H1 (cell line): ENCODE data around the gene SDC4. TPM values are rescaled to one million over a fixed set of nuclear protein-coding genes. Genes with fewer than 3 reads are reported as not detected.

Experiments used
- CTCF ChIA-PET: fragments of 300-600 bp; sonication (Branson Sonifier 250); formaldehyde crosslinking; loops from one replicate; lab custom pipeline; 2021; ENCODE audit not compliant: partially characterized antibody; lab: Charles Lee
- POLR2A ChIA-PET: fragments of 300-600 bp; sonication (Branson Sonifier 250); formaldehyde crosslinking; loops from one replicate; lab custom pipeline; 2021; ENCODE audit warnings: inconsistent platforms; ENCODE audit not compliant: partially characterized antibody; lab: Charles Lee
- DNase-seq, 2 experiments: peaks; one replicate each; pipeline versions ENCODE4 v3.0.0 to v3.0.0-alpha.2; 2010 to 2022; ENCODE audit warnings: low spot score in 2 of 2, low read depth in 1 of 2, mixed read lengths in 1 of 2
- FAIRE-seq: peaks from 2 replicates; lab custom pipeline; 2011; peaks lifted over from hg19 to GRCh38; lab: Jason Lieb, UNC
- H2AFZ ChIP-seq: 2 replicates; pipeline ENCODE4 v1.8.1; 2012; ENCODE audit warnings: low read length, inconsistent platforms
- H2AK5ac ChIP-seq: 2 replicates; pipeline ENCODE4 v1.6.1; 2013; ENCODE audit warnings: low read depth, low read length
- H2BK120ac ChIP-seq: replicated peaks from 2 replicates; pipeline ENCODE3; 2013; ENCODE audit warnings: low read depth, low read length, inconsistent platforms
- H2BK12ac ChIP-seq: 2 replicates; pipeline ENCODE4 v1.6.1; 2013; ENCODE audit warnings: low read depth, low read length
- H2BK15ac ChIP-seq: 2 replicates; pipeline ENCODE4 v1.6.1; 2013; ENCODE audit warnings: low read length
- H2BK20ac ChIP-seq: 2 replicates; pipeline ENCODE4 v1.6.1; 2013; ENCODE audit warnings: low read length
- H2BK5ac ChIP-seq: 2 replicates; pipeline ENCODE4 v1.6.1; 2013; ENCODE audit warnings: low read depth, low read length
- H3K14ac ChIP-seq: 2 replicates; pipeline ENCODE4 v1.6.1; 2013; ENCODE audit warnings: inconsistent platforms; ENCODE audit not compliant: insufficient read length
- H3K18ac ChIP-seq: 2 replicates; pipeline ENCODE4 v1.6.1; 2013; ENCODE audit warnings: low read length; ENCODE audit errors: extremely low read depth
- H3K23ac ChIP-seq: 2 replicates; pipeline ENCODE4 v1.6.1; 2013; ENCODE audit warnings: inconsistent platforms; ENCODE audit not compliant: insufficient read length
- H3K23me2 ChIP-seq: 2 replicates; pipeline ENCODE4 v1.6.1; 2013; ENCODE audit warnings: low read depth, low read length
- H3K27ac ChIP-seq: 2 replicates; pipeline ENCODE4 v1.6.1; 2011; ENCODE audit warnings: low read depth, low read length, inconsistent platforms
- H3K27me3 ChIP-seq, 4 experiments: replicated peaks in 1 of 4; 1 replicate in 1 of 4; 2 replicates in 3 of 4; pipeline versions ENCODE4 v1.6.1 to v1.8.1; 2011 to 2013; ENCODE audit warnings: low read length in 3 of 4, mild to moderate bottlenecking in 3 of 4, inconsistent platforms in 2 of 4, mixed read lengths in 2 of 4, moderate library complexity in 1 of 4; ENCODE audit not compliant: control insufficient read depth in 3 of 4, insufficient read depth in 3 of 4; ENCODE audit errors: extremely low read depth in 1 of 4
- H3K36me3 ChIP-seq, 4 experiments: 2 replicates each; pipeline versions ENCODE4 v1.6.1 to v1.8.1; 2011 to 2013; ENCODE audit warnings: mild to moderate bottlenecking in 4 of 4, low read length in 3 of 4, moderate library complexity in 2 of 4, control low read depth in 1 of 4, inconsistent platforms in 1 of 4; ENCODE audit not compliant: insufficient read depth in 4 of 4, control insufficient read depth in 2 of 4
- H3K4ac ChIP-seq: replicated peaks from 2 replicates; pipeline ENCODE3; 2013; ENCODE audit warnings: low read length, low read depth, mixed read lengths, inconsistent platforms; ENCODE audit not compliant: insufficient read length
- H3K4me1 ChIP-seq, 4 experiments: replicated peaks in 1 of 4; 1 replicate in 1 of 4; 2 replicates in 3 of 4; pipeline versions ENCODE4 v1.6.1 to v1.8.1; 2011 to 2013; ENCODE audit warnings: low read length in 3 of 4, inconsistent platforms in 2 of 4, mixed read lengths in 1 of 4; ENCODE audit not compliant: insufficient read depth in 4 of 4, control insufficient read depth in 3 of 4
- H3K4me2 ChIP-seq, 2 experiments: 2 replicates each; pipeline versions ENCODE4 v1.6.1 to v1.8.1; 2011 to 2013; ENCODE audit warnings: low read depth in 2 of 2, low read length in 2 of 2, control low read depth in 1 of 2, inconsistent platforms in 1 of 2, mild to moderate bottlenecking in 1 of 2; ENCODE audit not compliant: insufficient read depth in 1 of 2
- H3K4me3 ChIP-seq, 4 experiments: fragments of 200-600, 300-600 bp in 1 of 4; sonication (generic), shearing (Covaris generic), sonication (Bioruptor Twin) in 1 of 4; 2 replicates each; pipeline versions ENCODE4 v1.5.1 to v1.8.1; 2011 to 2016; ENCODE audit warnings: low read length in 4 of 4, low read depth in 3 of 4, control low read depth in 2 of 4, inconsistent platforms in 2 of 4, mild to moderate bottlenecking in 2 of 4, mixed read lengths in 1 of 4, moderate library complexity in 1 of 4; ENCODE audit not compliant: insufficient read depth in 2 of 4; ENCODE audit errors: extremely low read depth in 1 of 4
- H3K56ac ChIP-seq: replicated peaks from 2 replicates; pipeline ENCODE3; 2013; ENCODE audit warnings: low read depth, mild to moderate bottlenecking, mixed read lengths, low read length, inconsistent platforms; ENCODE audit not compliant: insufficient read length
- H3K79me1 ChIP-seq: 2 replicates; pipeline ENCODE4 v1.6.1; 2013; ENCODE audit warnings: low read depth, low read length, control low read depth
- H3K79me2 ChIP-seq, 2 experiments: 2 replicates each; pipeline versions ENCODE4 v1.6.1 to v1.8.1; 2012 to 2013; ENCODE audit warnings: low read length in 2 of 2, mild to moderate bottlenecking in 2 of 2, inconsistent platforms in 1 of 2; ENCODE audit not compliant: insufficient read depth in 2 of 2, control insufficient read depth in 1 of 2
- H3K9ac ChIP-seq, 4 experiments: replicated peaks in 1 of 4; 1 replicate in 1 of 4; 2 replicates in 3 of 4; pipeline versions ENCODE4 v1.6.1 to v1.8.1; 2011 to 2013; ENCODE audit warnings: low read depth in 3 of 4, low read length in 3 of 4, control low read depth in 2 of 4, mild to moderate bottlenecking in 2 of 4, moderate library complexity in 2 of 4, inconsistent platforms in 1 of 4; ENCODE audit errors: extremely low read depth in 1 of 4
- H3K9me3 ChIP-seq, 2 experiments: 2 replicates each; pipeline versions ENCODE4 v1.6.1 to v1.8.1; 2012 to 2013; ENCODE audit warnings: mild to moderate bottlenecking in 2 of 2, moderate library complexity in 2 of 2, control low read depth in 1 of 2, inconsistent platforms in 1 of 2, low read depth in 1 of 2, low read length in 1 of 2, mixed read lengths in 1 of 2; ENCODE audit not compliant: insufficient read depth in 2 of 2
- H4K20me1 ChIP-seq, 2 experiments: replicated peaks in 1 of 2; 2 replicates each; pipeline versions ENCODE3 to v1.8.1; 2011 to 2013; ENCODE audit warnings: inconsistent platforms in 2 of 2, low read length in 2 of 2, mild to moderate bottlenecking in 1 of 2; ENCODE audit not compliant: insufficient read depth in 2 of 2, control insufficient read depth in 1 of 2
- H4K5ac ChIP-seq: 2 replicates; pipeline ENCODE4 v1.6.1; 2013; ENCODE audit warnings: low read length, low read depth, mixed read lengths, inconsistent platforms; ENCODE audit not compliant: insufficient read length
- H4K8ac ChIP-seq: 2 replicates; pipeline ENCODE4 v1.8.0; 2013; ENCODE audit warnings: mild to moderate bottlenecking, moderate library complexity, low read length, inconsistent platforms; ENCODE audit not compliant: insufficient read depth; ENCODE audit errors: extremely low read depth
- H4K91ac ChIP-seq: replicated peaks from 2 replicates; pipeline ENCODE3; 2013; ENCODE audit warnings: low read length, mixed read lengths, inconsistent platforms; ENCODE audit not compliant: insufficient read length
- KDM1A ChIP-seq: fragments of 200-600, 300-600 bp; sonication (generic); IDR thresholded peaks from 2 replicates; pipeline ENCODE4 v1.7.1; 2016; ENCODE audit warnings: mild to moderate bottlenecking, low read length, borderline replicate concordance
- SIN3A ChIP-seq, 2 experiments: IDR thresholded peaks in 1 of 2; conservative IDR thresholded peaks in 1 of 2; 2 replicates each; pipeline ENCODE4 v1.6.1; 2011 to 2012; ENCODE audit warnings: low read length in 2 of 2, improper control_type of control experiment in 1 of 2, low read depth in 1 of 2, mild to moderate bottlenecking in 1 of 2
- WGBS, 2 experiments: shearing (Covaris generic) in 1 of 2; methylation state at CpG; one replicate each; pipeline versions ENCODE4 v1.1.6 to v1.1.7; 2013 to 2015; ENCODE audit warnings: low lambda C conversion rate in 2 of 2, mixed read lengths in 2 of 2, inconsistent platforms in 1 of 2, low coverage in 1 of 2, missing lambda C conversion rate in 1 of 2; ENCODE audit not compliant: insufficient replicate concordance in 2 of 2, insufficient coverage in 1 of 2, insufficient read length in 1 of 2; ENCODE audit errors: extremely low coverage in 1 of 2, missing lambda C conversion rate in 1 of 2; 5-methylcytosine and 5-hydroxymethylcytosine counted together
- polyA plus RNA-seq, 7 experiments: library from polyadenylated mRNA; depleted of rRNA in 3 of 7; stranded (reverse) in 5 of 7; unstranded in 2 of 7; fragments of >200 nt in 5 of 7; fragments of 200-250 nt in 2 of 7; gene quantifications; 1 replicate in 5 of 7; 2 replicates in 1 of 7; 4 replicates in 1 of 7; pipeline versions ENCODE4 v1.2.1 to v1.2.3, GENCODE V29; 2011 to 2013; ENCODE audit warnings: missing spikeins in 2 of 7, mixed read lengths in 2 of 7
- total RNA-seq: library from RNA; stranded (reverse); fragmentation: NEBNext Ultra II Directional; extraction: Animal tissue kit (Norgen Biotek cat#: 25700); gene quantifications from 2 replicates; pipeline ENCODE4 v1.2.1, GENCODE V29; 2021

SDC4 gene
- total and polyA plus RNA-seq, 2 of the 8 experiments (the other 6 are each of a cell fraction or from before 2014, with no cell fraction given), result 34.6 to 60.2 TPM

GRCh38 chr20:45294003-45294368 is 54.2 kb downstream of the SDC4 start:
- CTCF ChIA-PET, result interaction anchor here (0.8 to 6.2 kb wide), 47 partner anchors 8 to 719 kb away, joined by 3 to 104 read pairs (median 4); partner anchors contain the start of genes MATN4, PIGT, RBPJL and TP53TG5
- Histone ChIP-seq H4K8ac (no peak overlapping the region), H3K56ac (no peak overlapping the region), H4K91ac (no peak overlapping the region), H3K23ac (no peak overlapping the region), H2AFZ (no peak overlapping the region), H4K20me1 (no peaks in the 10 kb centered on the region), H2BK5ac (no peak overlapping the region), H4K5ac (no peak overlapping the region), H3K4me3 (peak overlapping the region in 2 of 4 experiments; percentile 48 to 61; a peak in 2 of 8 replicates), H3K18ac (no peak overlapping the region), H3K23me2 (peaks cover 7% of the 10 kb centered on the region; the same call in 1 of the 2 replicates), H3K27ac (no peak overlapping the region), H3K79me1 (no peaks in the 10 kb centered on the region), H3K79me2 (no peaks in the 10 kb centered on the region), H2BK20ac (no peak overlapping the region), H3K4me1 (peaks cover 0 to 3% (median 0%) of the 10 kb centered on the region in 4 experiments; a peak in 3 of 7 replicates), H3K9ac (no peak overlapping the region), H3K4me2 (peak overlapping the region; percentile 65 to 71; a peak in 1 of 4 replicates), H2BK120ac (no peak overlapping the region), H2BK12ac (no peak overlapping the region), H3K14ac (no peak overlapping the region), H2BK15ac (no peak overlapping the region), H3K27me3 (peaks cover 0 to 20% (median 11%) of the 10 kb centered on the region in 4 experiments; a peak in 6 of 7 replicates), H3K36me3 (0 out of 8 replicates have a peak, but pooled peaks cover 0 to 3% (median 0%) of the 10 kb centered on the region in 4 experiments), H3K4ac (no peak overlapping the region), H3K9me3 (peaks cover 8 to 12% of the 10 kb centered on the region in 2 experiments), H2AK5ac (no peak overlapping the region)
- FAIRE-seq (no peak), DNase-seq (no peak)
- POLR2A ChIA-PET, result interaction anchor here (0.6 to 3.1 kb wide), 10 partner anchors 10 to 640 kb away, joined by 3 to 18 read pairs (median 3); partner anchors contain the start of genes MATN4, SDC4 and WFDC5
- WGBS, 2 experiments, result 78% methylated on average over 5 of the region's 5 CpGs; no CpG with 5 or more reads in 1 of the 2 experiments
- TF ChIP-seq KDM1A (0 out of 2 replicates have a peak, but pooled peaks have one; percentile 27), SIN3A (conservative IDR thresholded peaks at IDR 0.05 in 1 of 2, IDR thresholded peaks at IDR 0.05 in 1 of 2; ENCODE audit: low read depth in 1 of 2, low read length in 2 of 2) (no peak)
